Stimulated activated CD4-positive, alpha-beta T cell treated with anti-CD3 and anti-CD28 coated beads, Interleukin-4, amount 100 ng/mL, for 24 hours (primary cell): Measurements from ENCODE around the gene KDM2B.
A peak's percentile ranks its signal among the peaks of the same experiment; 100 is the strongest.

ENCODE experiments used
- DNase-seq: peaks from one replicate; pipeline ENCODE4 v3.0.0-alpha.2; 2020

Gene KDM2B

GRCh38 chr12:121525411-121525810, 55.4 kb downstream of the KDM2B start:
- no peak for DNase-seq

GRCh38 chr12:121524196-121524916, 56.5 kb downstream of the KDM2B start:
- DNase-seq, result no peak

GRCh38 chr12:121523741-121524140, 57.1 kb downstream of the KDM2B start:
- no peak for DNase-seq

GRCh38 chr12:121522971-121523370, 57.9 kb downstream of the KDM2B start:
- DNase-seq, result no peak

- no peak for DNase-seq
These were observed 60.2 kb downstream of the KDM2B start for GRCh38 chr12:121520586-121521086.

GRCh38 chr12:121520119-121520518, 60.7 kb downstream of the KDM2B start:
- DNase-seq, result no peak

GRCh38 chr12:121519227-121519626, 61.6 kb downstream of the KDM2B start:
- DNase-seq, result no peak

GRCh38 chr12:121518656-121519055, 62.2 kb downstream of the KDM2B start:
- no peak for DNase-seq

GRCh38 chr12:121516437-121517011, 64.3 kb downstream of the KDM2B start:
- no peak for DNase-seq

- DNase-seq, result no peak
These were observed 65.2 kb downstream of the KDM2B start for GRCh38 chr12:121515615-121516014.

- DNase-seq, result no peak
These were observed 66.6 kb downstream of the KDM2B start for GRCh38 chr12:121514184-121514742.

GRCh38 chr12:121513464-121514183, 67.2 kb downstream of the KDM2B start:
- DNase-seq, result no peak

- no peak for DNase-seq
These were observed 68.3 kb downstream of the KDM2B start for GRCh38 chr12:121512561-121512960.

- DNase-seq, result no peak
These were observed 68.9 kb downstream of the KDM2B start for GRCh38 chr12:121511916-121512315.

- DNase-seq, result no peak
These were observed 71.5 kb downstream of the KDM2B start for GRCh38 chr12:121509339-121509738.

GRCh38 chr12:121508533-121508932, 72.3 kb downstream of the KDM2B start:
- no peak for DNase-seq

- DNase-seq, result no peak
These were observed 72.8 kb downstream of the KDM2B start for GRCh38 chr12:121507984-121508383.

- no peak for DNase-seq
These were observed 73.6 kb downstream of the KDM2B start for GRCh38 chr12:121507245-121507644.

GRCh38 chr12:121505513-121505912, 75.3 kb downstream of the KDM2B start:
- DNase-seq, result no peak

- DNase-seq, result no peak
These were observed 76.3 kb downstream of the KDM2B start for GRCh38 chr12:121504505-121504904.

GRCh38 chr12:121503395-121503794, 77.4 kb downstream of the KDM2B start:
- no peak for DNase-seq

- no peak for DNase-seq
These were observed 78.9 kb downstream of the KDM2B start for GRCh38 chr12:121501946-121502345.

GRCh38 chr12:121499929-121500793, 80.7 kb downstream of the KDM2B start:
- peak; percentile 80 for DNase-seq
